K562 (cell line): Measurements from ENCODE around the gene CBX8. TPM values are rescaled to one million over a fixed set of nuclear protein-coding genes. Genes with fewer than 3 reads are reported as not detected.

Source experiments
- ATF2 ChIP-seq: sonication (generic); formaldehyde crosslinking; IDR thresholded peaks from 2 replicates; pipeline ENCODE4 v1.8.1; 2022; ENCODE audit warnings: missing genetic modification reagents
- BCL6 ChIP-seq: fragments of 250-450 bp; sonication (Bioruptor Pico); IDR thresholded peaks from 2 replicates; pipeline ENCODE4 v1.4.0; 2020
- E2F8 ChIP-seq: fragments of 450-650 bp; IDR thresholded peaks from 2 replicates; pipeline ENCODE4 v1.7.1; 2018; ENCODE audit warnings: mild to moderate bottlenecking, low read depth; ENCODE audit not compliant: partially characterized antibody
- ELF1 ChIP-seq: fragments of 200-800 bp; sonication (Bioruptor generic); IDR thresholded peaks from 2 replicates; pipeline ENCODE4 v1.6.1; 2016; ENCODE audit warnings: missing genetic modification characterization, missing compliant biosample characterization
- FUS ChIP-seq: fragments of 200-400 bp; formaldehyde crosslinking; optimal IDR thresholded peaks from 2 replicates; pipeline ENCODE3; 2017; ENCODE audit warnings: low read depth, low read length
- HLTF ChIP-seq: fragments of 450-650 bp; IDR thresholded peaks from 2 replicates; pipeline ENCODE4 v1.6.1; 2016
- MAFK ChIP-seq: IDR thresholded peaks from 2 replicates; pipeline ENCODE4 v1.6.1; 2011; ENCODE audit warnings: low read length, improper control_type of control experiment
- RFX1 ChIP-seq: fragments of 450-650 bp; IDR thresholded peaks from 2 replicates; pipeline ENCODE4 v1.6.1; 2016; ENCODE audit warnings: mild to moderate bottlenecking, moderate library complexity
- RHOXF2B ChIP-seq: fragments of 250-450 bp; sonication (Bioruptor Pico); conservative IDR thresholded peaks from 2 replicates; pipeline ENCODE4 v1.5.1; 2021
- SAFB2 ChIP-seq: fragments of 200-400 bp; formaldehyde crosslinking; IDR thresholded peaks from 2 replicates; pipeline ENCODE4 v1.6.1; 2018; ENCODE audit warnings: borderline replicate concordance, low read length, low read depth, moderate library complexity; ENCODE audit not compliant: severe bottlenecking
- SP1 ChIP-seq: sonication (generic); formaldehyde crosslinking; IDR thresholded peaks from 2 replicates; pipeline ENCODE4 v1.8.1; 2022; ENCODE audit warnings: mild to moderate bottlenecking, missing genetic modification reagents
- SRSF7 ChIP-seq: fragments of 200-400 bp; formaldehyde crosslinking; optimal IDR thresholded peaks from 2 replicates; pipeline ENCODE3; 2017; ENCODE audit warnings: mild to moderate bottlenecking, low read depth, low read length
- TEAD1 ChIP-seq, 2 experiments: fragments of 450-650 bp in 1 of 2; sonication (generic) in 1 of 2; formaldehyde crosslinking; IDR thresholded peaks; 2 replicates each; pipeline versions ENCODE4 v1.4.0 to v1.8.0; 2020 to 2022; ENCODE audit warnings: mild to moderate bottlenecking in 2 of 2, missing genetic modification reagents in 1 of 2
- ZNF431 ChIP-seq: sonication (generic); formaldehyde crosslinking; IDR thresholded peaks from 2 replicates; pipeline ENCODE4 v1.8.0; 2022; ENCODE audit warnings: mild to moderate bottlenecking, missing genetic modification reagents
- ZNF609 ChIP-seq: sonication (generic); formaldehyde crosslinking; IDR thresholded peaks from 2 replicates; pipeline ENCODE4 v1.8.1; 2023; ENCODE audit warnings: missing genetic modification reagents, mild to moderate bottlenecking, borderline replicate concordance
- ZNF740 ChIP-seq, 3 experiments: fragments of 200-800 bp in 1 of 3; sonication (Bioruptor generic) in 1 of 3; sonication (generic) in 1 of 3; formaldehyde crosslinking in 1 of 3; IDR thresholded peaks; 2 replicates each; pipeline versions ENCODE4 v1.6.1 to v1.8.0; 2016 to 2022; ENCODE audit warnings: mild to moderate bottlenecking in 2 of 3, missing compliant biosample characterization in 2 of 3, missing genetic modification characterization in 2 of 3, missing genetic modification reagents in 1 of 3
- polyA plus RNA-seq, 8 experiments: library from polyadenylated mRNA; depleted of rRNA in 4 of 8; stranded (reverse) in 5 of 8; unstranded in 3 of 8; fragments of >200 nt; fragmentation: Nextera tagmentation in 2 of 8; fragmentation: Illumina TruSeq in 1 of 8; extraction: Ambion mirVana in 2 of 8; extraction: Trizol in 1 of 8; gene quantifications; 2 replicates each; pipeline versions ENCODE4 v1.2.1 to v1.2.3, GENCODE V29; 2011 to 2014; ENCODE audit warnings: inconsistent platforms in 1 of 8, missing spikeins in 1 of 8
- total RNA-seq, 7 experiments: library from RNA; depleted of rRNA in 6 of 7; stranded (reverse); fragments of >200 nt in 6 of 7; fragmentation: Illumina TruSeq in 2 of 7; extraction: Trizol in 2 of 7; gene quantifications; 2 replicates each; pipeline versions ENCODE4 v1.2.1 to v1.2.3, GENCODE V29; 2011 to 2021; ENCODE audit warnings: low replicate concordance in 1 of 7

CBX8 gene
- total and polyA plus RNA-seq, 9 of the 15 experiments (the other 6 are each of a cell fraction or from before 2014, with no cell fraction given), result 0.08 to 11.9 (median 2.6) TPM

GRCh38 chr17:79831265-79832217 is 34.7 kb upstream of the CBX8 start (continued):
- TF ChIP-seq ZNF609 (CRISPR knock-in tag) (no peak), RFX1 (no peak), SRSF7 (no peak), ATF2 (no peak), MAFK (no peak), FUS (no peak), SAFB2 (no peak), ZNF431 (no peak), E2F8 (no peak), TEAD1 (CRISPR knock-in tag; IDR thresholded peaks at IDR 0.05) (no peak), BCL6 (CRISPR knock-in tag) (no peak), ELF1 (tag) (no peak), RHOXF2B (CRISPR knock-in tag) (0 out of 2 replicates have a peak, but pooled peaks have one; percentile 3), SP1 (CRISPR knock-in tag) (peak; percentile 43; the same call in 1 of the 2 replicates), HLTF (no peak), ZNF740 (CRISPR knock-in tag; IDR thresholded peaks at IDR 0.05) (peak; percentile 40), ZNF740 (tag; IDR thresholded peaks at IDR 0.05) (peak in 1 of 2 experiments; percentile 69; a peak in 1 of 4 replicates)
